Breast epithelium (tissue), 4 donors: ENCODE data around the gene ECHS1. TPM values are rescaled to one million over a fixed set of nuclear protein-coding genes. Genes with fewer than 3 reads are reported as not detected.

Experiments
- DNase-seq, 2 donors: peaks; one replicate each; pipeline ENCODE4 v3.0.0-alpha.2; 2019; ENCODE audit warnings: low spot score in 2 of 2
- H3K27ac ChIP-seq, 2 donors: fragments of 200-600 bp; sonication (generic) in 1 of 2; one replicate each; pipeline ENCODE4 v1.5.1; 2016 to 2019; ENCODE audit warnings: mild to moderate bottlenecking in 1 of 2
- H3K27me3 ChIP-seq, 2 donors: fragments of 200-600 bp; sonication (generic) in 1 of 2; one replicate each; pipeline versions ENCODE4 v1.5.1 to v1.6.0; 2017 to 2019; ENCODE audit warnings: control low read depth in 1 of 2, mild to moderate bottlenecking in 1 of 2
- H3K36me3 ChIP-seq: fragments of 200-600 bp; one replicate; pipeline ENCODE4 v1.5.1; 2019
- H3K4me1 ChIP-seq, 2 donors: fragments of 200-600 bp; sonication (generic); one replicate each; pipeline ENCODE4 v1.5.1; 2016 to 2019; ENCODE audit warnings: control low read depth in 1 of 2
- H3K4me3 ChIP-seq, 3 donors: fragments of 200-600 bp; sonication (generic); 1 replicate in 2 of 3; 2 replicates in 1 of 3; pipeline ENCODE4 v1.5.1; 2016 to 2019; ENCODE audit warnings: mild to moderate bottlenecking in 3 of 3, moderate library complexity in 2 of 3
- H3K9me3 ChIP-seq, 2 donors: fragments of 200-600 bp; sonication (generic) in 1 of 2; one replicate each; pipeline ENCODE4 v1.5.1; 2016 to 2019; ENCODE audit warnings: control low read depth in 1 of 2
- CTCF ChIP-seq, 3 donors: fragments of 450-650 bp; IDR thresholded peaks; one replicate each; pipeline ENCODE4 v1.5.1; 2016 to 2017; ENCODE audit warnings: antibody characterized with exemption in 3 of 3, mild to moderate bottlenecking in 3 of 3, moderate library complexity in 3 of 3
- POLR2A ChIP-seq: fragments of 450-650 bp; IDR thresholded peaks from one replicate; pipeline ENCODE4 v1.6.1; 2016; ENCODE audit warnings: antibody characterized with exemption, mild to moderate bottlenecking, moderate library complexity
- POLR2AphosphoS5 ChIP-seq, 3 donors: sonication (generic); formaldehyde crosslinking; IDR thresholded peaks; one replicate each; pipeline ENCODE4 v1.6.1; 2017; ENCODE audit warnings: antibody characterized with exemption in 3 of 3
- intact Hi-C: fragments of 100-400 bp; cut with DNase I; formaldehyde crosslinking; loops from one replicate; pipeline ENCODE4 v1.15.1; 2023; ENCODE audit warnings: low total_unique reads
- total RNA-seq, 3 donors: library from RNA; depleted of rRNA; stranded (reverse); fragments of >200 nt; gene quantifications; one replicate each; pipeline ENCODE4 v1.1.0, GENCODE V29; 2016

The ECHS1 gene
- total RNA-seq, 3 donors from 2014 or later: 71.8 to 165 (median 84.2) TPM

GRCh38 chr10:133347710-133348517 lies 25.2 kb downstream of the ECHS1 start:
- no peaks in the 10 kb centered on the region for H3K4me1 ChIP-seq
- no peak overlapping the region for H3K4me3 ChIP-seq
- no peaks in the 10 kb centered on the region for H3K36me3 ChIP-seq
- H3K27ac ChIP-seq: no peak overlapping the region
- DNase-seq: no peak
- intact Hi-C loops: no loop called here
- TF ChIP-seq POLR2A: no peak
- no peak for TF ChIP-seq CTCF (IDR thresholded peaks at IDR 0.05)
- no peak for TF ChIP-seq POLR2AphosphoS5 (IDR thresholded peaks at IDR 0.05)
- H3K27me3 ChIP-seq: peaks cover 6 to 57% of the 10 kb centered on the region in 2 donors
- no peaks in the 10 kb centered on the region for H3K9me3 ChIP-seq

- TF ChIP-seq POLR2AphosphoS5 (IDR thresholded peaks at IDR 0.05): no peak
- no peak for TF ChIP-seq POLR2A
- no peak for TF ChIP-seq CTCF (IDR thresholded peaks at IDR 0.05)
- no peak overlapping the region for H3K4me3 ChIP-seq
- H3K27me3 ChIP-seq: peaks cover 6 to 70% of the 10 kb centered on the region in 2 donors
- DNase-seq: no peak
- H3K27ac ChIP-seq: no peak overlapping the region
- H3K4me1 ChIP-seq: no peaks in the 10 kb centered on the region
- no peaks in the 10 kb centered on the region for H3K36me3 ChIP-seq
- intact Hi-C loops: no loop called here
- no peaks in the 10 kb centered on the region for H3K9me3 ChIP-seq
These were observed 26.7 kb downstream of the ECHS1 start for GRCh38 chr10:133346413-133346812.

GRCh38 chr10:133344236-133344635 lies 28.9 kb downstream of the ECHS1 start:
- Histone ChIP-seq H3K36me3 (no peaks in the 10 kb centered on the region), H3K27ac (no peak overlapping the region), H3K4me1 (no peaks in the 10 kb centered on the region), H3K9me3 (no peaks in the 10 kb centered on the region), H3K27me3 (peaks cover 6 to 82% of the 10 kb centered on the region in 2 donors), H3K4me3 (no peak overlapping the region)
- intact Hi-C loops: no loop called here
- DNase-seq: no peak
- no peak for TF ChIP-seq POLR2A
- no peak for TF ChIP-seq POLR2AphosphoS5 (IDR thresholded peaks at IDR 0.05)
- no peak for TF ChIP-seq CTCF (IDR thresholded peaks at IDR 0.05)

- Histone ChIP-seq H3K36me3 (no peaks in the 10 kb centered on the region), H3K4me3 (no peak overlapping the region), H3K9me3 (no peaks in the 10 kb centered on the region), H3K4me1 (no peaks in the 10 kb centered on the region), H3K27ac (no peak overlapping the region), H3K27me3 (peaks cover 6 to 89% of the 10 kb centered on the region in 2 donors)
- DNase-seq: no peak
- intact Hi-C loops: no loop called here
- no peak for TF ChIP-seq POLR2A
- no peak for TF ChIP-seq POLR2AphosphoS5 (IDR thresholded peaks at IDR 0.05)
- TF ChIP-seq CTCF (IDR thresholded peaks at IDR 0.05): no peak
These were observed 29.6 kb downstream of the ECHS1 start for GRCh38 chr10:133343558-133343957.

GRCh38 chr10:133342942-133343341 lies 30.2 kb downstream of the ECHS1 start:
- no peaks in the 10 kb centered on the region for H3K4me1 ChIP-seq
- no peaks in the 10 kb centered on the region for H3K36me3 ChIP-seq
- H3K9me3 ChIP-seq: no peaks in the 10 kb centered on the region
- intact Hi-C loops: no loop called here
- no peak overlapping the region for H3K27ac ChIP-seq
- DNase-seq: no peak
- H3K4me3 ChIP-seq: no peak overlapping the region
- H3K27me3 ChIP-seq: peaks cover 6 to 91% of the 10 kb centered on the region in 2 donors
- TF ChIP-seq POLR2AphosphoS5 (IDR thresholded peaks at IDR 0.05): no peak
